NB4 (cell line): Measurements from ENCODE around the gene SLC2A1.

ENCODE experiments used
- CTCF ChIP-seq: IDR thresholded peaks from one replicate; pipeline ENCODE4 v1.5.1; 2012; ENCODE audit warnings: low read depth, low read length
- MAX ChIP-seq: IDR thresholded peaks from 2 replicates; pipeline ENCODE4 v1.6.1; 2011; ENCODE audit warnings: low read depth, low read length
- MYC ChIP-seq: IDR thresholded peaks from 2 replicates; pipeline ENCODE4 v1.6.1; 2011; ENCODE audit warnings: low read depth, low read length
- POLR2A ChIP-seq: IDR thresholded peaks from 2 replicates; pipeline ENCODE4 v1.6.1; 2011; ENCODE audit warnings: mild to moderate bottlenecking; ENCODE audit not compliant: insufficient read length; ENCODE audit errors: extremely low read depth

- TF ChIP-seq CTCF = no peak
- TF ChIP-seq POLR2A = no peak
- no peak for TF ChIP-seq MYC
- no peak for TF ChIP-seq MAX
Observed at GRCh38 chr1:42981871-42982270, 23.2 kb upstream of the SLC2A1 start.
